Kidney (tissue), 14 donors: ENCODE data around the gene GNL2. TPM values are rescaled to one million over a fixed set of nuclear protein-coding genes. Genes with fewer than 3 reads are reported as not detected.

ENCODE experiments used
- DNase-seq, 5 donors: peaks; one replicate each; pipeline ENCODE4 v3.0.0-alpha.2; 2013 to 2020
- FAIRE-seq: peaks from 2 replicates; lab custom pipeline; 2012; peaks lifted over from hg19 to GRCh38; lab: Jason Lieb, UNC
- H3K27ac ChIP-seq, 2 donors: one replicate each; pipeline ENCODE4 v1.7.0; 2013; ENCODE audit warnings: low read depth in 2 of 2, low read length in 2 of 2, inconsistent platforms in 1 of 2
- H3K27me3 ChIP-seq: one replicate; pipeline ENCODE4 v1.7.1; 2013; ENCODE audit warnings: low read length, inconsistent platforms; ENCODE audit not compliant: control insufficient read depth, insufficient read depth
- H3K36me3 ChIP-seq, 3 donors: one replicate each; pipeline versions ENCODE4 v1.7.0 to v1.7.1; 2013; ENCODE audit warnings: low read length in 3 of 3, control low read depth in 1 of 3, inconsistent platforms in 1 of 3; ENCODE audit not compliant: insufficient read depth in 3 of 3, control insufficient read depth in 2 of 3
- H3K4me1 ChIP-seq, 3 donors: one replicate each; pipeline versions ENCODE4 v1.7.0 to v1.7.1; 2013; ENCODE audit warnings: low read length in 3 of 3, inconsistent platforms in 1 of 3, low read depth in 1 of 3; ENCODE audit not compliant: control insufficient read depth in 2 of 3, insufficient read depth in 2 of 3
- H3K4me3 ChIP-seq, 3 donors: one replicate each; pipeline versions ENCODE4 v1.7.0 to v1.8.1; 2013; ENCODE audit warnings: low read length in 3 of 3, control low read depth in 1 of 3, inconsistent platforms in 1 of 3
- H3K9ac ChIP-seq, 3 donors: one replicate each; pipeline versions ENCODE4 v1.7.0 to v1.7.1; 2013; ENCODE audit warnings: low read length in 3 of 3, control low read depth in 1 of 3, inconsistent platforms in 1 of 3
- H3K9me3 ChIP-seq, 3 donors: one replicate each; pipeline versions ENCODE4 v1.7.0 to v1.7.1; 2013; ENCODE audit warnings: low read length in 3 of 3, control low read depth in 1 of 3, inconsistent platforms in 1 of 3; ENCODE audit not compliant: control insufficient read depth in 2 of 3, insufficient read depth in 1 of 3
- intact Hi-C: fragments of 100-400 bp; cut with DNase I; formaldehyde crosslinking; loops from one replicate; pipeline ENCODE4 v1.11.1; 2022
- polyA plus RNA-seq: library from polyadenylated mRNA; stranded (reverse); fragments of 350-450 nt; fragmentation: Illumina TruSeq; extraction: RNeasy Lipid Tissue Mini Kit (QIAGEN cat#74804); gene quantifications from one replicate; pipeline ENCODE4 v1.2.3, GENCODE V29; 2014; ENCODE audit warnings: low read depth, low replicate concordance; ENCODE audit not compliant: insufficient read depth
- total RNA-seq: library from RNA; stranded (reverse); fragmentation: NEBNext Ultra II Directional; extraction: Animal tissue kit (Norgen Biotek cat#: 25700); gene quantifications from one replicate; pipeline ENCODE4 v1.2.1, GENCODE V29; 2021
- TF ChIP-seq, protein P1 (sequence below): IDR thresholded peaks from 3 replicates; pipeline ENCODE4 v1.5.1; 2012; ENCODE audit warnings: mild to moderate bottlenecking, moderate library complexity, borderline replicate concordance; ENCODE audit not compliant: insufficient read depth; ENCODE audit errors: extremely low read depth
- donor health status: control.
- donor health status: control.
- donor health status: control.
- donor health status: control.
- donor health status: control.
- donor health status: DM: yes; HTN: yes; CAD: no.
- donor health status: Normal renal cell carcinoma (clear cell type).

The GNL2 gene
- total and polyA plus RNA-seq, 2 donors from 2014 or later: 35.9 to 36.7 TPM

DNA sequence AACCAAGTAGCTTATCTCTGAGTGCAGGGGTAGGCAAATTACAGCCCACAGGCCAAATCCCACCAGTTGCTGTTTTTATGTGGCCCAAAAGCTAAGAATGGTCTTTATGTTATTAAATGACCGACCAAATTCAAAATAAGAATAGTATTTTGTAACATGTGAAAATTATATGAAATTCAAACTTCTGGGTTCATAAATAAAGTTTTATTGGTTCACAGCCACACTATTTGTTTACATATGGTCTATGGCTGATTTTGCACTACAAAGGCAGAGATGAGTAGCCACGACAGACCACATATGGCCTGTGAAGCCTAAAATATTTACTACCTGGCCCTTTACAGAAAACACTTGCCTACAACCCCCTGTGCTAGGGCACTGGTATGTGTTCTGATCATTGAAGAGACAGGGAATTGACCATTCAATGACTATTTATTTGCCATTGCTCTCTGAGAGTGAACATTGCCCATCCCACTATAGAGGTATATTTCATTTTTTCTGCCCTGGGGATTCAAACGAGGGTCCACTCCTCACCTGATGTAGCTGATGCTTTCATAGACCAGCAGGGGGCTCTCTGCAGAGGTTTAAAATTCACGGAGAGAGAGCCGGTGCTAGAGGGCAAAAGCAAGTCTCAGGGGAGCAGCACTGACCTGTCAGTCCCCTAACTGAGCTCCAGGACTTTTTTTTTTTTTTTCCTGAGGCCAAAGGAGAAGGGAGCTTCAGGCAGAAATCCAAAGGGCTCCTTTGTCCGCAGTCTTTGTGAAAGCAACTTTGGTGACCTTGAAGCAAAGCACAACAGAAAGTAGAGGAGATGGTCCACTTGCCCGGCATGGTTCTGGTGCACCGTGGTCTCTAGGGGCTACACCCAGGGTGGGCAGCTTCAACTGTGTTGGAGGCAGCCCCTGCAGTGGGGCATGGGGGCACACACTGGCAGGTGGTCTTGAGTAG lies 7.3 kb upstream of the GNL2 start:
- no peaks in the 10 kb centered on the region for H3K4me1 ChIP-seq
- H3K9me3 ChIP-seq: no peaks in the 10 kb centered on the region
- H3K9ac ChIP-seq: no peak overlapping the region
- H3K4me3 ChIP-seq: no peak overlapping the region
- H3K27ac ChIP-seq: no peak overlapping the region
- DNase-seq (peak in 4 of 5 donors; percentile 33 to 73 (median 50)), FAIRE-seq (no peak)
- intact Hi-C loops: no loop called here
- H3K36me3 ChIP-seq: no peaks in the 10 kb centered on the region
- H3K27me3 ChIP-seq: no peaks in the 10 kb centered on the region
- TF ChIP-seq, protein P1, sequence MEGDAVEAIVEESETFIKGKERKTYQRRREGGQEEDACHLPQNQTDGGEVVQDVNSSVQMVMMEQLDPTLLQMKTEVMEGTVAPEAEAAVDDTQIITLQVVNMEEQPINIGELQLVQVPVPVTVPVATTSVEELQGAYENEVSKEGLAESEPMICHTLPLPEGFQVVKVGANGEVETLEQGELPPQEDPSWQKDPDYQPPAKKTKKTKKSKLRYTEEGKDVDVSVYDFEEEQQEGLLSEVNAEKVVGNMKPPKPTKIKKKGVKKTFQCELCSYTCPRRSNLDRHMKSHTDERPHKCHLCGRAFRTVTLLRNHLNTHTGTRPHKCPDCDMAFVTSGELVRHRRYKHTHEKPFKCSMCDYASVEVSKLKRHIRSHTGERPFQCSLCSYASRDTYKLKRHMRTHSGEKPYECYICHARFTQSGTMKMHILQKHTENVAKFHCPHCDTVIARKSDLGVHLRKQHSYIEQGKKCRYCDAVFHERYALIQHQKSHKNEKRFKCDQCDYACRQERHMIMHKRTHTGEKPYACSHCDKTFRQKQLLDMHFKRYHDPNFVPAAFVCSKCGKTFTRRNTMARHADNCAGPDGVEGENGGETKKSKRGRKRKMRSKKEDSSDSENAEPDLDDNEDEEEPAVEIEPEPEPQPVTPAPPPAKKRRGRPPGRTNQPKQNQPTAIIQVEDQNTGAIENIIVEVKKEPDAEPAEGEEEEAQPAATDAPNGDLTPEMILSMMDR: peak; percentile 54

- DNase-seq: no peak
- intact Hi-C loops: no loop called here
- Histone ChIP-seq H3K4me3 (no peak overlapping the region), H3K36me3 (no peaks in the 10 kb centered on the region), H3K9me3 (no peaks in the 10 kb centered on the region), H3K9ac (no peak overlapping the region), H3K27ac (no peak overlapping the region), H3K4me1 (no peaks in the 10 kb centered on the region), H3K27me3 (no peaks in the 10 kb centered on the region)
- TF ChIP-seq, protein P1: no peak
- FAIRE-seq: no peak
Observed at GRCh38 chr1:37601441-37601840, 5.7 kb upstream of the GNL2 start.

- Histone ChIP-seq H3K36me3 (no peaks in the 10 kb centered on the region), H3K4me3 (no peak overlapping the region), H3K9ac (no peak overlapping the region), H3K4me1 (peaks cover 0 to 4% (median 0%) of the 10 kb centered on the region in 3 donors), H3K27me3 (no peaks in the 10 kb centered on the region), H3K9me3 (no peaks in the 10 kb centered on the region), H3K27ac (no peak overlapping the region)
- FAIRE-seq (no peak), DNase-seq (peak in 2 of 5 donors; percentile 24 to 42)
- intact Hi-C loops: no loop called here
- TF ChIP-seq, protein P1: no peak
Observed at GRCh38 chr1:37599940-37600339, 4.2 kb upstream of the GNL2 start.
